ENCODE results near the gene ACSF3. TPM values are rescaled to one million over a fixed set of nuclear protein-coding genes. Genes with fewer than 3 reads are reported as not detected.

Gene ACSF3
- total RNA-seq, 4 donors from 2014 or later, result 26.1 to 55.1 (median 32.5) TPM

DNA sequence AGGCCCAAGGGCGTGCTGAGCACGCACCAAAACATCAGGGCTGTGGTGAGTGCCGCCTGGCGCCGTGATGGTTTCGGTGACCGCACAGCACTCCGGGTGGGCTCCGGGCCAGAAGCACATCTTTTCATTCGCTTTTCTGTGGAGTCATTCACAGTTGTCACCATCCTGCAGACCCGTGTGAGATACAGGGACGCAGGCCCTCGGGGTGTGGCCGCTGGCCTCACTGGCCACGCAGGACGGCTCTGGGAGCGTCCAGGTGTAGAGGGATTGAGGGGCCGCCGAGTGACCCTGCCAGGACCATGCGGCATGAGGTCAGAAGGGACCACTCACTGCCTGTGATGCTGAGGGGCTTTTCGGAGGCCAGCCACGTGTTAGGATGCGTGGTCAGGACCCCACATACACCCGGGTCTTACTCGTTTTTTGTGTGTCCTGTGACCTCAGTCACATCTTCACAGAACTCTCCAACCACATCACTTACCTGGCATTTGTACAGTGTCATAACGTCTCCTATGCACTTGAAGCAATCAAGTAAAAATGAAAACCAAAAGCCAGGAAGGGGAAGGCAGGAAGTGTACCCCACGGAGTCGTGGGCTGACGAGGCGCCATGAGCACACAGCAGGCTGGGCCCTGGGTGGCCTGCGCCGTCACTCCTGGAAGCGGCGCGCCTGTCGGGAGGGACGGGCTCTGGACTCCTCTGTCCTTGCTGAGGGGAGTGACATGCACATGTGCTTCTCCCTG is 7.8 kb downstream of the ACSF3 start:
- H3K9me3 ChIP-seq, result no peaks in the 10 kb centered on the region
- 91% methylated on average over 37 of the region's 37 CpGs for WGBS
- no peaks in the 10 kb centered on the region for H3K27me3 ChIP-seq
- DNase-seq (ENCODE audit: low spot score in 2 of 2), result no peak
- peaks cover 5% of the 10 kb centered on the region for H3K4me1 ChIP-seq
- no peak overlapping the region for H3K27ac ChIP-seq
- no peak overlapping the region for H3K4me3 ChIP-seq
- peaks cover 67% of the 10 kb centered on the region for H3K36me3 ChIP-seq
- TF ChIP-seq POLR2A (IDR thresholded peaks at IDR 0.05) (no peak), EP300 (IDR thresholded peaks at IDR 0.05) (no peak), POLR2AphosphoS5 (IDR thresholded peaks at IDR 0.05) (no peak)
- TF ChIP-seq, protein P1, sequence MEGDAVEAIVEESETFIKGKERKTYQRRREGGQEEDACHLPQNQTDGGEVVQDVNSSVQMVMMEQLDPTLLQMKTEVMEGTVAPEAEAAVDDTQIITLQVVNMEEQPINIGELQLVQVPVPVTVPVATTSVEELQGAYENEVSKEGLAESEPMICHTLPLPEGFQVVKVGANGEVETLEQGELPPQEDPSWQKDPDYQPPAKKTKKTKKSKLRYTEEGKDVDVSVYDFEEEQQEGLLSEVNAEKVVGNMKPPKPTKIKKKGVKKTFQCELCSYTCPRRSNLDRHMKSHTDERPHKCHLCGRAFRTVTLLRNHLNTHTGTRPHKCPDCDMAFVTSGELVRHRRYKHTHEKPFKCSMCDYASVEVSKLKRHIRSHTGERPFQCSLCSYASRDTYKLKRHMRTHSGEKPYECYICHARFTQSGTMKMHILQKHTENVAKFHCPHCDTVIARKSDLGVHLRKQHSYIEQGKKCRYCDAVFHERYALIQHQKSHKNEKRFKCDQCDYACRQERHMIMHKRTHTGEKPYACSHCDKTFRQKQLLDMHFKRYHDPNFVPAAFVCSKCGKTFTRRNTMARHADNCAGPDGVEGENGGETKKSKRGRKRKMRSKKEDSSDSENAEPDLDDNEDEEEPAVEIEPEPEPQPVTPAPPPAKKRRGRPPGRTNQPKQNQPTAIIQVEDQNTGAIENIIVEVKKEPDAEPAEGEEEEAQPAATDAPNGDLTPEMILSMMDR (IDR thresholded peaks at IDR 0.05), result no peak

DNA sequence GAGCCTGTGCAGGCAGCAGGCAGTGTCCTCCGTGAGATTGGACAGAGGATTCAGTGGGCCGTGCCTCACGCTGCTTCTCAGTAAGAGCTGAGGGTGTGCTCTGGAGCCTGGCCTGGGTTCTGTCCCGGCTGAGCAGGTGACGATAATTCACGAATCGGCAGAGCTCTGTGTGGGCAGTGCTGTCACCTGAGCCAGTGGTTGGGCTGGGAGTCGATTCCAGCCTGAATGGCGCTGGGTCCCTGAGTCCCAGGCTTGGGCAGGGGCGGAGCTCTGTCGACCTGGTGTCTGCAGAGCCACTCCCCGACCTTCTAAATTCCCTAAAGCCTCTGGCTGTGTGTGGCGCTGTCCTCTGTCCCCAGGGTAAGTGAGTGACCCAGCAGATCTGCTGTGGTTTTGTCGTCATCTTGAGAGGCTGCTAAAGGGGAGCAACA is 8.4 kb downstream of the ACSF3 start:
- WGBS, result 80% methylated on average over 1 of the region's 14 CpGs
- peaks cover 72% of the 10 kb centered on the region for H3K36me3 ChIP-seq

DNA sequence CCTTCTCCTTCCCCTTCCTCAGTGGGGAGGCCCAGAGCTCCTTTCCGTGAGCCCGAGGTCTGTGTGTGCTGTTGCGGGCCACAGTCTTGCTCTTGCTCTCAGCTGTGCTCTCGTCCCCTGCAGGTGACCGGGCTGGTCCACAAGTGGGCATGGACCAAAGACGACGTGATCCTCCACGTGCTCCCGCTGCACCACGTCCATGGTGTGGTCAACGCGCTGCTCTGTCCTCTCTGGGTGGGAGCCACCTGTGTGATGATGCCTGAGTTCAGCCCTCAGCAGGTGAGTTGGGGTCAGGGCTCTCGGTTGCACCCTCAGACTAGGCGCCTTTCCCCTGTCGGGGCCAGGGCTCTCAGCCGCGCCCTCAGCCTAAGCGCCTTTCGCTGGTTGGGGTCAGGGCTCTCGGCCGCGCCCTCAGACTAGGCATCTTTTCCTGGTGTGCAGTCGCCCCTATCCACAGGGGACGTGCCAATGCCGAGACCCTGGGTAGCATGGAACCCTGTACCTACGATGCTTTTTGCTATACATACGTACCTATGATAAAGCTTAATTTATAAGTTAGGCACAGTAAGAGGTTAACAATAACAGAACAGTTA is 8.9 kb downstream of the ACSF3 start:
- Histone ChIP-seq H3K4me3 (no peak overlapping the region), H3K27ac (no peak overlapping the region), H3K27me3 (no peaks in the 10 kb centered on the region), H3K4me1 (peaks cover 5% of the 10 kb centered on the region), H3K36me3 (peaks cover 77% of the 10 kb centered on the region), H3K9me3 (no peaks in the 10 kb centered on the region)
- 94% methylated on average over 25 of the region's 27 CpGs for WGBS
- no peak for TF ChIP-seq POLR2A (IDR thresholded peaks at IDR 0.05)
- TF ChIP-seq, protein P1 (IDR thresholded peaks at IDR 0.05), result no peak
- no peak for TF ChIP-seq EP300 (IDR thresholded peaks at IDR 0.05)
- no peak for TF ChIP-seq POLR2AphosphoS5 (IDR thresholded peaks at IDR 0.05)
- no peak for DNase-seq (ENCODE audit: low spot score in 2 of 2)

More for the DNA sequence above, 8.4 kb downstream of the ACSF3 start:
- H3K9me3 ChIP-seq, result no peaks in the 10 kb centered on the region
- H3K4me3 ChIP-seq, result no peak overlapping the region
- DNase-seq (ENCODE audit: low spot score in 2 of 2), result no peak
- H3K4me1 ChIP-seq, result peaks cover 5% of the 10 kb centered on the region
- H3K27me3 ChIP-seq, result no peaks in the 10 kb centered on the region
- no peak for TF ChIP-seq POLR2AphosphoS5 (IDR thresholded peaks at IDR 0.05)
- no peak for TF ChIP-seq EP300 (IDR thresholded peaks at IDR 0.05)
- TF ChIP-seq POLR2A (IDR thresholded peaks at IDR 0.05), result no peak
- TF ChIP-seq, protein P1 (IDR thresholded peaks at IDR 0.05), result no peak
- no peak overlapping the region for H3K27ac ChIP-seq

GRCh38 chr16:89103156-89103555 is 9.5 kb downstream of the ACSF3 start:
- 96% methylated on average over 18 of the region's 22 CpGs for WGBS
- no peaks in the 10 kb centered on the region for H3K9me3 ChIP-seq
- H3K4me1 ChIP-seq, result peaks cover under 1% of the 10 kb centered on the region
- no peak for DNase-seq (ENCODE audit: low spot score in 2 of 2)
- TF ChIP-seq POLR2A (IDR thresholded peaks at IDR 0.05) (no peak), EP300 (IDR thresholded peaks at IDR 0.05) (no peak), POLR2AphosphoS5 (IDR thresholded peaks at IDR 0.05) (no peak)
- TF ChIP-seq, protein P1 (IDR thresholded peaks at IDR 0.05), result no peak
- H3K36me3 ChIP-seq, result peaks cover 80% of the 10 kb centered on the region
- H3K4me3 ChIP-seq, result no peak overlapping the region
- H3K27me3 ChIP-seq, result no peaks in the 10 kb centered on the region
- no peak overlapping the region for H3K27ac ChIP-seq

- no peaks in the 10 kb centered on the region for H3K4me1 ChIP-seq
- H3K27me3 ChIP-seq, result no peaks in the 10 kb centered on the region
- no peak overlapping the region for H3K4me3 ChIP-seq
- no peaks in the 10 kb centered on the region for H3K9me3 ChIP-seq
- TF ChIP-seq POLR2AphosphoS5 (IDR thresholded peaks at IDR 0.05), result no peak
- 94% methylated on average over 10 of the region's 16 CpGs for WGBS
- no peak for DNase-seq (ENCODE audit: low spot score in 2 of 2)
- H3K36me3 ChIP-seq, result peaks cover 80% of the 10 kb centered on the region
- no peak overlapping the region for H3K27ac ChIP-seq
These were observed 10.1 kb downstream of the ACSF3 start for GRCh38 chr16:89103781-89104180.
